ENCODE results near the gene GNAI1.

GRCh38 chr7:80249619-80250295 is 115.1 kb downstream of the GNAI1 start:
- TF ChIP-seq CTCF (IDR thresholded peaks at IDR 0.05) (no peak), POLR2A (IDR thresholded peaks at IDR 0.05) (no peak)

Data from uterus (tissue), 2 donors.